ENCODE measurements around the gene OR9G4.
A peak's percentile ranks its signal among the peaks of the same experiment; 100 is the strongest.

The OR9G4 gene

GRCh38 chr11:56748597-56748996, at the start of gene OR9G4:
TSS of gene OR9G4 (minus strand) at chr11:56748697. CDS start at chr11:56743766, 4,931 bp downstream.
- no peaks in the 10 kb centered on the region for H4K20me1 ChIP-seq (ENCODE audit: insufficient read depth, low read length)
- no peaks in the 10 kb centered on the region for H3K9me3 ChIP-seq (ENCODE audit: low read length)
- no peaks in the 10 kb centered on the region for H3K4me1 ChIP-seq (ENCODE audit: insufficient read depth, low read length, severe bottlenecking)
- H3K27ac ChIP-seq (ENCODE audit: low read depth, low read length, poor library complexity, severe bottlenecking) = no peak within 1 kb of the TSS
- no peaks in the 10 kb centered on the region for H3K79me2 ChIP-seq (ENCODE audit: insufficient read depth, low read length)
- no peaks in the 10 kb centered on the region for H3K9me2 ChIP-seq (ENCODE audit: low read depth, low read length)
- no peak for TF ChIP-seq CTCF (IDR thresholded peaks at IDR 0.05; ENCODE audit: low read length)
- no peak for TF ChIP-seq EZH2 (IDR thresholded peaks at IDR 0.05; ENCODE audit: borderline replicate concordance, low read length)
- no peaks in the 10 kb centered on the region for H3F3A ChIP-seq (ENCODE audit: insufficient read depth, low read length)
- no peak within 1 kb of the TSS for H2AFZ ChIP-seq (ENCODE audit: low read length)
- no peak within 1 kb of the TSS for H3K4me3 ChIP-seq (ENCODE audit: low read depth, low read length, poor library complexity, severe bottlenecking)
- no peaks in the 10 kb centered on the region for H3K36me3 ChIP-seq (ENCODE audit: insufficient read depth, low read length)
- H3K27me3 ChIP-seq (ENCODE audit: insufficient read depth, low read length) = no peaks in the 10 kb centered on the region
- H3K9ac ChIP-seq (ENCODE audit: low read length) = no peak within 1 kb of the TSS
- H3K4me2 ChIP-seq (ENCODE audit: low read length) = no peak within 1 kb of the TSS

GRCh38 chr11:56783448-56784041, 35.0 kb upstream of the OR9G4 start:
- Histone ChIP-seq H3K27ac (ENCODE audit: low read depth, low read length, poor library complexity, severe bottlenecking) (no peak overlapping the region), H2AFZ (ENCODE audit: low read length) (no peak overlapping the region), H3K4me3 (ENCODE audit: low read depth, low read length, poor library complexity, severe bottlenecking) (no peak overlapping the region), H3K36me3 (ENCODE audit: insufficient read depth, low read length) (no peaks in the 10 kb centered on the region), H3K9me3 (ENCODE audit: low read length) (no peaks in the 10 kb centered on the region), H3K9ac (ENCODE audit: low read length) (no peak overlapping the region), H3F3A (ENCODE audit: insufficient read depth, low read length) (no peaks in the 10 kb centered on the region), H3K4me1 (ENCODE audit: insufficient read depth, low read length, severe bottlenecking) (no peaks in the 10 kb centered on the region), H3K4me2 (ENCODE audit: low read length) (no peak overlapping the region), H4K20me1 (ENCODE audit: insufficient read depth, low read length) (no peaks in the 10 kb centered on the region), H3K27me3 (ENCODE audit: insufficient read depth, low read length) (no peaks in the 10 kb centered on the region), H3K9me2 (ENCODE audit: low read depth, low read length) (no peaks in the 10 kb centered on the region; the same call in 1 of the 2 replicates), H3K79me2 (ENCODE audit: insufficient read depth, low read length) (no peaks in the 10 kb centered on the region)
- TF ChIP-seq CTCF (IDR thresholded peaks at IDR 0.05; ENCODE audit: low read length) = peak; percentile 63; the same call in 1 of the 2 replicates
- TF ChIP-seq EZH2 (IDR thresholded peaks at IDR 0.05; ENCODE audit: borderline replicate concordance, low read length) = no peak

- Histone ChIP-seq H3K9ac (ENCODE audit: low read length) (no peak overlapping the region), H3F3A (ENCODE audit: insufficient read depth, low read length) (no peaks in the 10 kb centered on the region), H3K4me2 (ENCODE audit: low read length) (no peak overlapping the region), H3K9me2 (ENCODE audit: low read depth, low read length) (no peaks in the 10 kb centered on the region), H3K36me3 (ENCODE audit: insufficient read depth, low read length) (no peaks in the 10 kb centered on the region), H3K27ac (ENCODE audit: low read depth, low read length, poor library complexity, severe bottlenecking) (no peak overlapping the region), H3K4me3 (ENCODE audit: low read depth, low read length, poor library complexity, severe bottlenecking) (no peak overlapping the region), H3K27me3 (ENCODE audit: insufficient read depth, low read length) (no peaks in the 10 kb centered on the region), H4K20me1 (ENCODE audit: insufficient read depth, low read length) (no peaks in the 10 kb centered on the region), H3K9me3 (ENCODE audit: low read length) (no peaks in the 10 kb centered on the region), H2AFZ (ENCODE audit: low read length) (no peak overlapping the region), H3K79me2 (ENCODE audit: insufficient read depth, low read length) (no peaks in the 10 kb centered on the region), H3K4me1 (ENCODE audit: insufficient read depth, low read length, severe bottlenecking) (no peaks in the 10 kb centered on the region)
- no peak for TF ChIP-seq CTCF (IDR thresholded peaks at IDR 0.05; ENCODE audit: low read length)
- TF ChIP-seq EZH2 (IDR thresholded peaks at IDR 0.05; ENCODE audit: borderline replicate concordance, low read length) = no peak
Observed at GRCh38 chr11:56782167-56782847, 33.8 kb upstream of the OR9G4 start.

All from OCI-LY1 (cell line).